Skeletal muscle tissue (tissue), 4 donors: ENCODE results near the gene SERF1A. TPM values are rescaled to one million over a fixed set of nuclear protein-coding genes. Genes with fewer than 3 reads are reported as not detected.
"Not testable (repeated sequence)": the region's sequence is repeated elsewhere in the genome, so short reads cannot be mapped to it uniquely, and the experiment has no call there.

ENCODE experiments used
- H3K27ac ChIP-seq: one replicate; pipeline ENCODE4 v1.7.0; 2013; ENCODE audit warnings: mild to moderate bottlenecking, low read depth, low read length, inconsistent platforms
- H3K27me3 ChIP-seq, 3 donors: one replicate each; pipeline ENCODE4 v1.7.0; 2013; ENCODE audit warnings: low read length in 3 of 3; ENCODE audit not compliant: control insufficient read depth in 3 of 3, insufficient read depth in 3 of 3
- H3K36me3 ChIP-seq, 3 donors: one replicate each; pipeline ENCODE4 v1.7.0; 2013; ENCODE audit warnings: low read length in 3 of 3; ENCODE audit not compliant: control insufficient read depth in 3 of 3, insufficient read depth in 3 of 3
- H3K4me1 ChIP-seq, 3 donors: one replicate each; pipeline ENCODE4 v1.7.0; 2013; ENCODE audit warnings: low read length in 3 of 3, mild to moderate bottlenecking in 3 of 3; ENCODE audit not compliant: control insufficient read depth in 3 of 3, insufficient read depth in 3 of 3
- H3K4me3 ChIP-seq, 3 donors: one replicate each; pipeline ENCODE4 v1.7.0; 2013; ENCODE audit warnings: low read length in 3 of 3
- H3K9ac ChIP-seq, 3 donors: one replicate each; pipeline ENCODE4 v1.7.0; 2013; ENCODE audit warnings: low read length in 3 of 3, mild to moderate bottlenecking in 3 of 3, moderate library complexity in 2 of 3, low read depth in 1 of 3
- H3K9me3 ChIP-seq, 3 donors: one replicate each; pipeline ENCODE4 v1.7.0; 2013; ENCODE audit warnings: low read length in 3 of 3; ENCODE audit not compliant: control insufficient read depth in 3 of 3
- total RNA-seq: library from RNA; depleted of rRNA; stranded (reverse); fragments of >200 nt; gene quantifications from one replicate; pipeline ENCODE4 v1.2.3, GENCODE V29; 2014
- donor health status: Osteomylitis.

The SERF1A gene
- 15.7 TPM for total RNA-seq

GRCh38 chr5:70900533-70901271 is at the start of gene SERF1A:
TSS of gene SERF1A (plus strand) at chr5:70900669. CDS start at chr5:70900870, 201 bp downstream.
- not testable (repeated sequence) for H3K9ac ChIP-seq, H3K4me1 ChIP-seq, H3K9me3 ChIP-seq, H3K27ac ChIP-seq, H3K36me3 ChIP-seq, H3K4me3 ChIP-seq, H3K27me3 ChIP-seq

- H3K9me3 ChIP-seq, H3K4me1 ChIP-seq, H3K27me3 ChIP-seq, H3K36me3 ChIP-seq, H3K27ac ChIP-seq, H3K4me3 ChIP-seq, H3K9ac ChIP-seq: not testable (repeated sequence)
Observed at GRCh38 chr5:70866778-70867177, 33.7 kb upstream of the SERF1A start.

DNA sequence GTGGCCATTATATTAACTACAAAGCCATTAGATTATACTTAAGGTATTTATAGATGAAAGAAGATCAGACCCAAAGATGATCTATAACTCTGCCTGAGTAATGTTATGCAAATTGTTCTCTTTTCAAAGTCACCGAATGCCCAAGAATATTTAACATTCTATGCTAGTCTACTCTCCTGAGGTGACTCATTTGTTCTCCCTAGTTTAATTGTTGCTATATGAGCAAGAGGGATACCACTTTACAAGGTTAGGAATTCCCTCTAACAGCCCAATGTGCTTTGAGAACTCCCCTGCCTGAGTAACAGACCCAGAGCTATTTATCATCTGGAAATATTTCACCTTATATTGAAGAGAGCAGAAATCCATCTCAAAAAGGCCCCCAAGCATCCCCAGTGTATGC is 29.8 kb upstream of the SERF1A start:
- H3K9ac ChIP-seq, H3K4me1 ChIP-seq, H3K36me3 ChIP-seq, H3K4me3 ChIP-seq, H3K9me3 ChIP-seq, H3K27me3 ChIP-seq, H3K27ac ChIP-seq: not testable (repeated sequence)

- not testable (repeated sequence) for H3K9ac ChIP-seq, H3K27ac ChIP-seq, H3K4me1 ChIP-seq, H3K9me3 ChIP-seq, H3K36me3 ChIP-seq, H3K27me3 ChIP-seq, H3K4me3 ChIP-seq
Observed at GRCh38 chr5:70896076-70896475, 4.4 kb upstream of the SERF1A start.

- not testable (repeated sequence) for H3K27me3 ChIP-seq, H3K27ac ChIP-seq, H3K4me3 ChIP-seq, H3K9me3 ChIP-seq, H3K4me1 ChIP-seq, H3K9ac ChIP-seq, H3K36me3 ChIP-seq
Observed at GRCh38 chr5:70901272-70901571, 753 bp downstream of the SERF1A start.

DNA sequence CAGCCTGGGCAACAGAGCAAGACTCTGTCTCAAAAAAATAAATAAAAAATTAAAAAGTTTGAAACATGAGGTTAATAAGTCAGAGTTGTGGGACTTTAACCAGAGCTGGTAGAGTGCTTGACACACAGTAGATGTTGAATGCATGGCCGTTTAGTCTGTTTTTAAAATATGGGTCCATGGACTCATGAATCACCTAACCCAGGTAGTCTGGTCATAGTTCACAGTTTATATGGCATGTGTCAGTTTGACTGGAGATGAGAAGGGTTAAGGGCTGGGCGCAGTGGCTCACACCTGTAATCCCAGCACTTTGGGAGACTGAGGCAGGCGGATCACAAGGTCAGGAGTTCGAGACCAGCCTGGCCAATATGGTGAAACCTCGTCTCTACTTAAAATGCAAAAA is 6.2 kb downstream of the SERF1A start:
- not testable (repeated sequence) for H3K36me3 ChIP-seq, H3K9me3 ChIP-seq, H3K4me1 ChIP-seq, H3K4me3 ChIP-seq, H3K27me3 ChIP-seq, H3K27ac ChIP-seq, H3K9ac ChIP-seq

- not testable (repeated sequence) for H3K4me1 ChIP-seq, H3K9ac ChIP-seq, H3K36me3 ChIP-seq, H3K27me3 ChIP-seq, H3K9me3 ChIP-seq, H3K4me3 ChIP-seq, H3K27ac ChIP-seq
Observed at GRCh38 chr5:70916829-70917228, 16.4 kb downstream of the SERF1A start.

GRCh38 chr5:70925211-70925562 is 24.7 kb downstream of the SERF1A start:
- H3K27ac ChIP-seq, H3K9me3 ChIP-seq, H3K9ac ChIP-seq, H3K27me3 ChIP-seq, H3K4me3 ChIP-seq, H3K4me1 ChIP-seq, H3K36me3 ChIP-seq: not testable (repeated sequence)

- H3K27me3 ChIP-seq, H3K4me3 ChIP-seq, H3K36me3 ChIP-seq, H3K9ac ChIP-seq, H3K4me1 ChIP-seq, H3K27ac ChIP-seq, H3K9me3 ChIP-seq: not testable (repeated sequence)
Observed at GRCh38 chr5:70931709-70932368, 31.4 kb downstream of the SERF1A start.

DNA sequence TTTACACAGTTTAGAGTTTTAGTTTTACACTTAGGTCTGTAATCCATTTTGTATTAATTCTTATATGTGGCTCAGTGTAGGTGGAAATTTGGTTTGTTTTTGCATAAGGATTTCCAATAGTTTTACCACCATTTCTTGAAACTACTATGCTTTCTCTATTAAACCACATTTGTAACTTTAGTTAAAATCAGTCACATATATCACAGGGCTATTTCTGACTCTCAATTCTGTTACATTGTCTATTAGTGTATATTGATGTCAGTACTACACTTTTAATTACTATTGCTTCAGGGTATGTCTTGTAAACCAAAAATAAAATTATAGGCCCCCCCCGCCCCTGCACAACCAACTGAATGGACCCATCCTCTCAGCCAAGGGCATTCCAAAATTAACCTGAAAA is 32.1 kb downstream of the SERF1A start:
- H3K36me3 ChIP-seq, H3K27ac ChIP-seq, H3K4me1 ChIP-seq, H3K9me3 ChIP-seq, H3K4me3 ChIP-seq, H3K27me3 ChIP-seq, H3K9ac ChIP-seq: not testable (repeated sequence)

- H3K27me3 ChIP-seq, H3K4me3 ChIP-seq, H3K36me3 ChIP-seq, H3K9ac ChIP-seq, H3K4me1 ChIP-seq, H3K9me3 ChIP-seq, H3K27ac ChIP-seq: not testable (repeated sequence)
Observed at GRCh38 chr5:70953068-70953467, 52.6 kb downstream of the SERF1A start.
